SK-N-SH treated with all-trans-retinoic acid at 6 μM for 48 hours (cell line): ENCODE measurements around the gene SETD1A.
A peak's percentile ranks its signal among the peaks of the same experiment; 100 is the strongest.

ENCODE experiments used
- ATAC-seq: fragments of 200-7000 bp; cut with Tn5 transposase; 3 replicates; pipeline ENCODE4 v1.9.1; 2020; ENCODE audit warnings: mild to moderate bottlenecking, moderate library complexity
- ARNTL ChIP-seq: fragments of 450-650 bp; formaldehyde crosslinking; IDR thresholded peaks from 2 replicates; pipeline ENCODE4 v1.5.0; 2020; ENCODE audit warnings: low read depth, mild to moderate bottlenecking, moderate library complexity, borderline replicate concordance
- ESRRG ChIP-seq: fragments of 250-450 bp; sonication (Bioruptor Pico); IDR thresholded peaks from 2 replicates; pipeline ENCODE4 v1.6.1; 2021; ENCODE audit warnings: mild to moderate bottlenecking
- GLIS3 ChIP-seq: fragments of 250-450 bp; sonication (Bioruptor Pico); IDR thresholded peaks from 2 replicates; pipeline ENCODE4 v1.5.0; 2020; ENCODE audit warnings: mild to moderate bottlenecking, moderate library complexity
- ISL1 ChIP-seq: fragments of 250-450 bp; sonication (Bioruptor Pico); IDR thresholded peaks from 2 replicates; pipeline ENCODE4 v2.1.2; 2022; ENCODE audit warnings: mild to moderate bottlenecking, moderate library complexity
- OSR1 ChIP-seq: fragments of 250-450 bp; sonication (Bioruptor Pico); IDR thresholded peaks from 2 replicates; pipeline ENCODE4 v1.8.0; 2022; ENCODE audit warnings: moderate library complexity, mild to moderate bottlenecking, inconsistent platforms
- PPARA ChIP-seq: fragments of 250-450 bp; sonication (Bioruptor Pico); IDR thresholded peaks from 2 replicates; pipeline ENCODE4 v1.5.0; 2020; ENCODE audit warnings: mild to moderate bottlenecking, borderline replicate concordance
- RARB ChIP-seq: fragments of 250-450 bp; sonication (Bioruptor Pico); IDR thresholded peaks from 2 replicates; pipeline ENCODE4 v1.8.0; 2021; ENCODE audit warnings: mild to moderate bottlenecking, moderate library complexity
- ZC3H10 ChIP-seq: fragments of 250-450 bp; sonication (Bioruptor Pico); IDR thresholded peaks from 2 replicates; pipeline ENCODE4 v1.5.1; 2021; ENCODE audit warnings: mild to moderate bottlenecking, moderate library complexity
- ZFP30 ChIP-seq: fragments of 450-650 bp; formaldehyde crosslinking; IDR thresholded peaks from 2 replicates; pipeline ENCODE4 v1.5.0; 2022; ENCODE audit warnings: mild to moderate bottlenecking, moderate library complexity
- ZNF70 ChIP-seq: fragments of 450-650 bp; formaldehyde crosslinking; IDR thresholded peaks from 2 replicates; pipeline ENCODE4 v1.5.0; 2020; ENCODE audit warnings: mild to moderate bottlenecking, moderate library complexity
- TF ChIP-seq, protein P1 (sequence below): fragments of 250-450 bp; sonication (Bioruptor Pico); IDR thresholded peaks from 2 replicates; pipeline ENCODE4 v1.8.0; 2020; ENCODE audit warnings: mild to moderate bottlenecking, moderate library complexity, borderline replicate concordance
- TF ChIP-seq, protein P2 (sequence below): fragments of 250-450 bp; sonication (Bioruptor Pico); IDR thresholded peaks from 2 replicates; pipeline ENCODE4 v1.5.0; 2020; ENCODE audit warnings: mild to moderate bottlenecking, moderate library complexity
- TF ChIP-seq, protein P3 (sequence below): fragments of 250-450 bp; sonication (Bioruptor Pico); IDR thresholded peaks from 2 replicates; pipeline ENCODE4 v1.5.1; 2020; ENCODE audit warnings: low read depth, mild to moderate bottlenecking, moderate library complexity
- TF ChIP-seq, protein P4 (sequence below): fragments of 250-450 bp; sonication (Bioruptor Pico); IDR thresholded peaks from 2 replicates; pipeline ENCODE4 v1.5.1; 2021; ENCODE audit warnings: mild to moderate bottlenecking, moderate library complexity

Gene SETD1A

DNA sequence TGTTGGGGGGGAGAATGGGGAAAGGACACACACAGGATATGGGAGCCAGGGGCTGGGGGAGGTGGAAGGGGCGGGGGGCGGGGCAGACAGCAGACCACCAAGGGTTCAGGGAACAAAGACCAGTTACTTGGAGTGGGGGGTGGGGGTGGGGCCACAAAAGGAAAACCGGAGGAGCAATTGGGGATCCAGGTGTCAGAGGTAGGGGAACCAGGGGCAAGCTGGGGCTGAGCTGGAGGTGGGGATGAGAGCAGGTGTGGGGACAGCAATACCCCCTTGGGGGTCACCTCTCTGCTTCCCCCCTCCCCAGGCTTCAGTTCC, 10.1 kb upstream of the SETD1A start:
- TF ChIP-seq OSR1 (CRISPR knock-in tag) = no peak
- no peak for TF ChIP-seq PPARA (CRISPR knock-in tag)
- TF ChIP-seq GLIS3 (CRISPR knock-in tag) = no peak
- no peak for ATAC-seq

DNA sequence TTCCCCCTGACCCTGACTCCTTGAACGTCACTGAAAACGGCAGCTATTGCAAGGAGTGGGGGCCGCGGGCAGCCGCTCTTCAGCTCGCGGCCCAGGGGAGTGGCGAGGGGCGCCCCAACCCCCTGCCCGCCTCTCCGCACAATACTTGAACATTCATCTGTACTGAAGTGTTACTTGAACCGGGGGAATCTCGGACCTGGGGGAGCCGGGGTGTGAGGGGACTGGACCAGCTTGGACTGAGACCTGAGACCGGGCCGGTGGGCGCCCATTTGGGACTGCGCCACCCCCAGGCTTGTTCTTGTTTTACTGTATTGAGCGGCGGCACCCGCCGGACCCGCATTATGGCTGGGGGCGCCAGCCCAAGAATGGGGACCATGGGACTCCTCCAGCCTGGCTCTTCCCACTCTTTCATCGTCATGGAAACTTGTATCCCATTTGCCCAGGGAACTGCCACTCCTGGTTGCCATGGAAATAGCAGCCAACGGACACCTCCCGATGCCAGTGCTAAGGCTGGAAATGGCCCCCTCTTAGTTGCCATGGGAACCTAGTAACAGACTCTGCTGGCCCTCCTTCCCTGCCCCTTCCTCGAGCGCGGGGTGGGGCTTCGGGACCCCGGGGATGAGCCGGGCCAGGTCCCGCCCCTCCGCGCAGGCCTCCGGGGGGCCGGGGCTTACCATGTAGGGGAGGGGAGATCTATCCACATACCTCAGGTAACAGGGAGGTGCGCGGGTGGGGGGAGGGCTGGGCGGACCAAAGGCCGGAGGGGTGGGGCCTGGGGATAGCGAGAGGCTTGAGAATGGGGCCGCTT, 9.5 kb upstream of the SETD1A start:
- peak; percentile 76 for ATAC-seq
- no peak for TF ChIP-seq ZC3H10 (CRISPR knock-in tag)
- TF ChIP-seq ZFP30 (CRISPR knock-in tag) = no peak
- TF ChIP-seq, protein P1, sequence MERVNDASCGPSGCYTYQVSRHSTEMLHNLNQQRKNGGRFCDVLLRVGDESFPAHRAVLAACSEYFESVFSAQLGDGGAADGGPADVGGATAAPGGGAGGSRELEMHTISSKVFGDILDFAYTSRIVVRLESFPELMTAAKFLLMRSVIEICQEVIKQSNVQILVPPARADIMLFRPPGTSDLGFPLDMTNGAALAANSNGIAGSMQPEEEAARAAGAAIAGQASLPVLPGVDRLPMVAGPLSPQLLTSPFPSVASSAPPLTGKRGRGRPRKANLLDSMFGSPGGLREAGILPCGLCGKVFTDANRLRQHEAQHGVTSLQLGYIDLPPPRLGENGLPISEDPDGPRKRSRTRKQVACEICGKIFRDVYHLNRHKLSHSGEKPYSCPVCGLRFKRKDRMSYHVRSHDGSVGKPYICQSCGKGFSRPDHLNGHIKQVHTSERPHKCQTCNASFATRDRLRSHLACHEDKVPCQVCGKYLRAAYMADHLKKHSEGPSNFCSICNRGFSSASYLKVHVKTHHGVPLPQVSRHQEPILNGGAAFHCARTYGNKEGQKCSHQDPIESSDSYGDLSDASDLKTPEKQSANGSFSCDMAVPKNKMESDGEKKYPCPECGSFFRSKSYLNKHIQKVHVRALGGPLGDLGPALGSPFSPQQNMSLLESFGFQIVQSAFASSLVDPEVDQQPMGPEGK (CRISPR knock-in tag) = no peak
- TF ChIP-seq OSR1 (CRISPR knock-in tag) = no peak
- TF ChIP-seq, protein P2, sequence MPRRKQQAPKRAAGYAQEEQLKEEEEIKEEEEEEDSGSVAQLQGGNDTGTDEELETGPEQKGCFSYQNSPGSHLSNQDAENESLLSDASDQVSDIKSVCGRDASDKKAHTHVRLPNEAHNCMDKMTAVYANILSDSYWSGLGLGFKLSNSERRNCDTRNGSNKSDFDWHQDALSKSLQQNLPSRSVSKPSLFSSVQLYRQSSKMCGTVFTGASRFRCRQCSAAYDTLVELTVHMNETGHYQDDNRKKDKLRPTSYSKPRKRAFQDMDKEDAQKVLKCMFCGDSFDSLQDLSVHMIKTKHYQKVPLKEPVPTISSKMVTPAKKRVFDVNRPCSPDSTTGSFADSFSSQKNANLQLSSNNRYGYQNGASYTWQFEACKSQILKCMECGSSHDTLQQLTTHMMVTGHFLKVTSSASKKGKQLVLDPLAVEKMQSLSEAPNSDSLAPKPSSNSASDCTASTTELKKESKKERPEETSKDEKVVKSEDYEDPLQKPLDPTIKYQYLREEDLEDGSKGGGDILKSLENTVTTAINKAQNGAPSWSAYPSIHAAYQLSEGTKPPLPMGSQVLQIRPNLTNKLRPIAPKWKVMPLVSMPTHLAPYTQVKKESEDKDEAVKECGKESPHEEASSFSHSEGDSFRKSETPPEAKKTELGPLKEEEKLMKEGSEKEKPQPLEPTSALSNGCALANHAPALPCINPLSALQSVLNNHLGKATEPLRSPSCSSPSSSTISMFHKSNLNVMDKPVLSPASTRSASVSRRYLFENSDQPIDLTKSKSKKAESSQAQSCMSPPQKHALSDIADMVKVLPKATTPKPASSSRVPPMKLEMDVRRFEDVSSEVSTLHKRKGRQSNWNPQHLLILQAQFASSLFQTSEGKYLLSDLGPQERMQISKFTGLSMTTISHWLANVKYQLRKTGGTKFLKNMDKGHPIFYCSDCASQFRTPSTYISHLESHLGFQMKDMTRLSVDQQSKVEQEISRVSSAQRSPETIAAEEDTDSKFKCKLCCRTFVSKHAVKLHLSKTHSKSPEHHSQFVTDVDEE (CRISPR knock-in tag) = no peak
- no peak for TF ChIP-seq ISL1 (CRISPR knock-in tag)
- no peak for TF ChIP-seq PPARA (CRISPR knock-in tag)
- TF ChIP-seq, protein P3, sequence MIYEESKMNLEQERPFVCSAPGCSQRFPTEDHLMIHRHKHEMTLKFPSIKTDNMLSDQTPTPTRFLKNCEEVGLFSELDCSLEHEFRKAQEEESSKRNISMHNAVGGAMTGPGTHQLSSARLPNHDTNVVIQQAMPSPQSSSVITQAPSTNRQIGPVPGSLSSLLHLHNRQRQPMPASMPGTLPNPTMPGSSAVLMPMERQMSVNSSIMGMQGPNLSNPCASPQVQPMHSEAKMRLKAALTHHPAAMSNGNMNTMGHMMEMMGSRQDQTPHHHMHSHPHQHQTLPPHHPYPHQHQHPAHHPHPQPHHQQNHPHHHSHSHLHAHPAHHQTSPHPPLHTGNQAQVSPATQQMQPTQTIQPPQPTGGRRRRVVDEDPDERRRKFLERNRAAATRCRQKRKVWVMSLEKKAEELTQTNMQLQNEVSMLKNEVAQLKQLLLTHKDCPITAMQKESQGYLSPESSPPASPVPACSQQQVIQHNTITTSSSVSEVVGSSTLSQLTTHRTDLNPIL = no peak
- TF ChIP-seq, protein P4, sequence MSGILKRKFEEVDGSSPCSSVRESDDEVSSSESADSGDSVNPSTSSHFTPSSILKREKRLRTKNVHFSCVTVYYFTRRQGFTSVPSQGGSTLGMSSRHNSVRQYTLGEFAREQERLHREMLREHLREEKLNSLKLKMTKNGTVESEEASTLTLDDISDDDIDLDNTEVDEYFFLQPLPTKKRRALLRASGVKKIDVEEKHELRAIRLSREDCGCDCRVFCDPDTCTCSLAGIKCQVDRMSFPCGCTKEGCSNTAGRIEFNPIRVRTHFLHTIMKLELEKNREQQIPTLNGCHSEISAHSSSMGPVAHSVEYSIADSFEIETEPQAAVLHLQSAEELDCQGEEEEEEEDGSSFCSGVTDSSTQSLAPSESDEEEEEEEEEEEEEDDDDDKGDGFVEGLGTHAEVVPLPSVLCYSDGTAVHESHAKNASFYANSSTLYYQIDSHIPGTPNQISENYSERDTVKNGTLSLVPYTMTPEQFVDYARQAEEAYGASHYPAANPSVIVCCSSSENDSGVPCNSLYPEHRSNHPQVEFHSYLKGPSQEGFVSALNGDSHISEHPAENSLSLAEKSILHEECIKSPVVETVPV (CRISPR knock-in tag) = no peak
- no peak for TF ChIP-seq ESRRG (CRISPR knock-in tag)
- TF ChIP-seq, all 23 proteins: peak for 0

DNA sequence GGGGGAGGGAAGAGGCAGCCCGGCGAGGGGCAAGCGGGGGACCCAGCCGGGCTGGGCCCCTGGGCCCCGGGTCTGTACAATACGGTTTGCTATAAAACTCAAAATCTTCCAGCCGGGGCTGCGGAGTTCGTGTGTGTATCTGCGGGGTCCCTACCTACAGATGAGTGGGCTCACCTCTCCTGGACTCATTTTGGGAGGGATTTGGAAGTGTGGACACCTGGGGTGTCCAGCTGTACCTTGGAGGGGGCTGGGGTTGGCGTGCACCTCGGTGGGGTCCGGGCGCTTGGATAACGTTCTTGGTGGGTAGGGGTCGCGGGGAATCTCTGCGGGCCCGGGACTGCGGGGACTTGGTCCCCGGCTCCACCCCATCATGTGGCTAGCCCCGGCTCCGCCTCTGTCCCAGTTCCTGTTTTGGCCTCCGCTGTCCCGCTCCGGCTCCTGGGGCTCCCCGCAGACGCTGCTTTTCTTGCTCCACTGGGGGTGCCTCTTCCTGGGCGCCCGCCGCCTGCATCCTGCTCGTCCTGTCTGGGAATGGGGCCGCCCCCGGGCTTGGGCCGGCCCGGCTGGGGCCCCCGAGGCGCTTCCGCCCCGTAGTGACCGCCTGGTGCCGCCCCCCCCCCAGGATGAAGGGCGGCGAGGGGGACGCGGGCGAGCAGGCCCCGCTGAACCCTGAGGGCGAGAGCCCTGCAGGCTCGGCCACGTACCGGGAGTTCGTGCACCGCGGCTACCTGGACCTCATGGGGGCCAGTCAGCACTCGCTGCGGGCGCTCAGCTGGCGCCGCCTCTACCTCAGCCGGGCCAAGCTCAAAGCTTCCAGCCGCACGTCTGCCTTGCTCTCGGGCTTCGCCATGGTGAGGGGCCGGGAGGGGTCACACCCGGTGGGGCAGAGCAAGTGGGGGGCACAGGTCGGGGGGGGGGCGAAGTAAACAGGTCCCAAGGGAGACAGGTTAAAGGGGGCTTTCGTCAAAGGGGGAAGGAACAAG, 8.6 kb upstream of the SETD1A start, which contains the start of gene ORAI3:
Gene ORAI3 (plus strand): TSS at position 402 of the 983 bp plus-strand sequence. CDS start 222 bp downstream, at position 624.
- peak; percentile 27; the same call in 1 of the 2 replicates for TF ChIP-seq GLIS3 (CRISPR knock-in tag)
- no peak for TF ChIP-seq RARB (CRISPR knock-in tag)
- peak; percentile 39; the same call in 1 of the 2 replicates for TF ChIP-seq ZC3H10 (CRISPR knock-in tag)
- peak; percentile 76 for ATAC-seq

DNA sequence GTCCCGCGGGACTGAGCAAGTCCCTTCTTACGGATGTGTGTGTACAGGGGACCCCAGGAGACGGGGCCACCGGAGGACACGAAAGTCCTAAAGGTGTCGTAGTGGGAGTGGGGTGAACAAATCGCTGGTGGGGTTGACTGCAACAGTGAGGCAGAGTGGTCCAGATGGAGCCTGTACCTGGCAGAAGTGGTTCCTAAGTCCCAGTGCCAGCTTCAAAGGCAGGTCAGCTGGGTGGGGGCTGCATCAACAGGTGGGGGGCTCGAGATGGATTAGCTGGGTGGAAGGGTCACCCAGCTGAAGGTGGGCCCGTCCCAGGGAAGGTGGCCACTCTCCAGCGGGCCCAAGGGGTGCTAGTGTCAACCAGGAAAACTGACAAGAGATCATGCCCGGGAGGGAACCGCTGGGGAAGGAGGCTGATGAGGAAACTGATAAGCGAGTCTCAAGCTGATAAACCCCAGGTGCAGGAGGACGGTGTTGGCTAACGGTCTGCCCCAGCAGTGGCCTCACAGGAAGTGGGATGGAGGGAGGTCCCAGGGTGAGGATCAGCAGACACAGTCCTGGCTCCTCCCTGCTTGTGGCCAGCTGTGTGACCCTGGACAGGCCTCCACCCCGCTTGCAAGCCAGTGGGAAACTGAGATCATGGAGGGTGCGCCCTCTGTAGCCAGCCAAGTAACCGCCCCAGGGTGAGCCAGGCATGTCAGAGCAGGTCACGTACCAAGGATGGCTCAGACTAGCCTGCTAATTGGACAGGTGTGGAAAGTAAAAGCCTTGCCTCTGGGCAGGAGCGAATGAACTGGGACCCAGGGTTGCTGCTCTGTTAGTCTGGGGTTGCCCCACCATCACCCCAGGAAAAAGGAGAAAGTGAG, 7.7 kb upstream of the SETD1A start:
- ATAC-seq = peak; percentile 48
- TF ChIP-seq, protein P3 = no peak
- TF ChIP-seq RARB (CRISPR knock-in tag) (no peak), ZNF70 (0 out of 2 replicates have a peak, but pooled peaks have one; percentile 40), ARNTL (no peak), GLIS3 (CRISPR knock-in tag) (0 out of 2 replicates have a peak, but pooled peaks have one; percentile 43), ISL1 (CRISPR knock-in tag) (no peak)
- TF ChIP-seq, protein P2 (CRISPR knock-in tag) = 0 out of 2 replicates have a peak, but pooled peaks have one; percentile 21
- TF ChIP-seq, protein P1 (CRISPR knock-in tag) = no peak
